Urinary bladder (tissue), 4 donors: ENCODE results near the gene VSIR. TPM values are rescaled to one million over a fixed set of nuclear protein-coding genes. Genes with fewer than 3 reads are reported as not detected.

Experiments
- DNase-seq: peaks from one replicate; pipeline ENCODE4 v3.0.0-alpha.2; 2015; ENCODE audit errors: extremely low spot score
- H3K27ac ChIP-seq: one replicate; pipeline ENCODE4 v1.5.1; 2013; ENCODE audit warnings: low read depth, mild to moderate bottlenecking, moderate library complexity
- H3K36me3 ChIP-seq: one replicate; pipeline ENCODE4 v1.6.1; 2013; ENCODE audit warnings: mild to moderate bottlenecking, moderate library complexity; ENCODE audit not compliant: insufficient read depth
- H3K4me1 ChIP-seq: one replicate; pipeline ENCODE4 v1.6.1; 2013; ENCODE audit warnings: mild to moderate bottlenecking, moderate library complexity; ENCODE audit not compliant: insufficient read depth
- H3K4me3 ChIP-seq: one replicate; pipeline ENCODE4 v1.5.1; 2013; ENCODE audit warnings: low read depth, low read length
- WGBS: extraction: QIAGEN DNeasy Blood & Tissue Kit; methylation state at CpG from one replicate; pipeline ENCODE4 v1.1.7; 2013; 5-methylcytosine and 5-hydroxymethylcytosine counted together
- polyA plus RNA-seq: library from polyadenylated mRNA; stranded (reverse); fragments of 200-250 nt; gene quantifications from one replicate; pipeline ENCODE4 v1.2.3, GENCODE V29; 2013
- total RNA-seq: library from RNA; depleted of rRNA; stranded (reverse); fragments of >200 nt; gene quantifications from one replicate; pipeline ENCODE4 v1.2.3, GENCODE V29; 2014
- donor health status: healthy with polysubstance abuse.
- donor health status: healthy.

Gene VSIR
- total and polyA plus RNA-seq, 2 donors = 24.9 to 59.6 TPM

DNA sequence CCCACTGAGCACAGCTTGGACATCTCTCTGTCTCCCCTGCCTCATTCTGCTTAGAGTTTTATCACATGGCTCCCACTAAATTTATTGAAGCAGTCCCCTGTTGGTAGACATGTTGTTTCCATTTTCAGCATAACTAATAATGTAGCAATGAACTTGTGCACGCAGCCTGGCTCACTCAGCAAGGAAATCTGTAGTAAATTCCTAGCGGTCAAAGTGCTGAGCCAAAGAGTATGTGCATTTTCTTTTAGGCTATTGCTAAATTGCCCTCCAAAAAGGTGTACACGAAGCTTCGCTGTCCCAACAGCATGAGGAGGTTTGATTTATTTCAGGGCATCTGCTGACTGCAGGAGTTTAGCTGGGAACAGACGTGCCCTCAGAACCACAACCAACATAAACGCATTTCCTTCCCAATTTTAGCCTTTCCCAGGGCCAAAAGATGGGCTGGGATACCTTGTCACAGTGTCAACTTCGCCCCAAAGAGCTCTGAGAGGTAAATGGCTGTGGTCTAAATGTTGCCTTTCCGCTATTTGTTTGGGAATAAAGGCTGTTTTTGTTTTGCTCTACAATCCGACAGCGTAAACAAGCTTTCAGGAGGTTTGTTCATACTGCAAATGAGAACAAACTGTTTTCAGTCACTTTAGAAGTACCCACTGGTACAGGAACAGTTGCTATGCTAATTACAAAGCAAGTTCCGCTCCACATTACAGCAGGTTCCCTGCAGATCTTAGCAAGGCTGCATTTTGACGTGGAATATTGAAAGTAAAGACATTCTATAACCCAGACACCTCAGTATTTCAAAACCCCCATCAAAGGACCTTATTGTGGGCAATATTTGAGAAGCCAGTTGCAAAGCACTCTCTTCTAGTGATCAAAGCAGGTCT is 16.8 kb downstream of the VSIR start:
- Histone ChIP-seq H3K4me1 (peaks cover 1% of the 10 kb centered on the region), H3K36me3 (no peaks in the 10 kb centered on the region), H3K4me3 (no peak overlapping the region), H3K27ac (peak overlapping the region; percentile 63)
- 66% methylated on average over 12 of the region's 12 CpGs for WGBS
- DNase-seq = no peak

DNA sequence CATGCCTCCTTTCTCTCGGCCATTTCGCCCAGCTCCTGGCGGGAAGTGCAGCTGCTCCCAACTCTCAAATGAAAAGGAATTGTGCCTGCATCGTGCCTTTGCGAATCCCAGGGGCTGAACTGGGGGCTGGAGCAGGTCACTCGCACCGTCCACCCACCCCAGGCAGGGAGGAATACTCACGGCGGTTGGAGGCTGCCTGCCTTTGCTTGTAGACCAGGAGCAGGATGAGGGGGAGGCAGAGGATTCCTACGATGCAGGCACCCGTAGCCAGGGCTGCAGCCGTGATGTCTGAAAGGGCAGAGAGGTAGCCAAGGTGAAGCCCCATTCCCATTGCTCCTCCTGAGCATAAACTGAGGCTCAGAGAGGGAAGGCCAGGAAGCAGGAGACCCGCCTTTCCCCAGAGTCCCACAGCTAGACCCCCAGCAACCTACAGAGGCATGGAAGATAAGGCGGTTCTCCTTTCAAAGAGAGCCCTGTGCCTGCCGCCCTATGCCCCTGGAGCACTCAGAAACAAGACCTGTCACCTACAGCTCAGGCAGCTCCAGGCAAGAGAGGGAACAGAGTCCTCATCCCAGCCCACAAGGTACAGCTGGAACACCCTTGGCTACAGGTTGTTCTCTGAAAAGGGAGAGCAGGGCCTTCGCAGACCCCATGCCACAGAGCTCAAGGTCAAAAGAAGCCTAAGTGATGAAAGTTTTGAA is 18.0 kb downstream of the VSIR start:
- H3K4me3 ChIP-seq = no peak overlapping the region
- peaks cover under 1% of the 10 kb centered on the region for H3K4me1 ChIP-seq
- H3K27ac ChIP-seq = peak overlapping the region; percentile 24
- no peaks in the 10 kb centered on the region for H3K36me3 ChIP-seq
- WGBS = 93% methylated on average over 16 of the region's 16 CpGs
- DNase-seq = no peak

DNA sequence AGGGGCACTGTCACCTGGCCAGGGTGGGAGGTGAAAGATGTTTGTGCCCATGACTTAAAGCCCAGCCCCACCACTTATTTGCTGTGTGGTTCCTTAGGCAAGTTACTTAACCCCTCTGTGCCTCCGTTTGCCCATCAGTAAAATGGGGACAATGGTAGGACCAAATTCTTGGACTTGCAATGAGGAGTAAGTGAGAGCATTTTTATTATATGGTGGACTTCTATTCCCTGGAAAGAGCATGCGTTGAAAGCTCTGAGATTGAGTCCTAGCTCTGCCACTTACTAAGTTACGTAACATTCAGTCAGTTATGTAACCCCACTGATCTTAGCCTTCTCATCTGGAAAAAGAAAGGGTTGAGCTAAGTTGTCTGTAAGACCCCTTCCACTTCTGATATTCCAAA is 18.8 kb downstream of the VSIR start:
- WGBS = 92% methylated on average over 3 of the region's 3 CpGs
- Histone ChIP-seq H3K36me3 (no peaks in the 10 kb centered on the region), H3K4me1 (no peaks in the 10 kb centered on the region), H3K27ac (no peak overlapping the region), H3K4me3 (no peak overlapping the region)
- DNase-seq = no peak

DNA sequence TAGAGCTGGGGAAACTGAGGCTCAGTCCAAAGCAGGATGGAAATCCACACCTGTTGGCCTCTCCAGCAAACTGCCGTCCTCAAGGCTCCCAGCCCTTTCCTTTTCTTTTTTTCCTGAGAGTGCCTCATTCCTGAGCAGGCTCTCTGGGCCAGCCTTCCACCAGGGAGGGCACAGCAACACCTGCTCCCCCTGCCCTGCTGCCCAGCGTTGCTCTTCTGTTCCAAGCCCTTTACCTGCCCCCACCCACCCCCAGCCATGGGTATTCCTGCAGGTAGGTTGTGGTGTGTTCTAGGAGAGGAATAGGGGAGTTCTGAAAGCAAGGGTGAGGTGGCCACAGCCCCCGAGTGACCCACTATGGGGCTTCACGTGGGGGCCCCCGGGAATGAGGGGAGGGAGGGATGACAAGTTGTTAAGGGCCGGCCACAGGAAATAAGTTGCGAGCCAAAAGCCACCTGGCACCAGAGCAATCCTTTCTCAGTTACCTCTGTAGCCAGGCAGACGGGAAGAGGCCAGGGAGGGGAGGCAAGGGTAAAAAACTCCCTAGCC is 19.3 kb downstream of the VSIR start:
- no peak for DNase-seq
- no peak overlapping the region for H3K4me3 ChIP-seq
- H3K4me1 ChIP-seq = no peaks in the 10 kb centered on the region
- WGBS = 61% methylated on average over 8 of the region's 8 CpGs
- H3K36me3 ChIP-seq = no peaks in the 10 kb centered on the region
- H3K27ac ChIP-seq = no peak overlapping the region

DNA sequence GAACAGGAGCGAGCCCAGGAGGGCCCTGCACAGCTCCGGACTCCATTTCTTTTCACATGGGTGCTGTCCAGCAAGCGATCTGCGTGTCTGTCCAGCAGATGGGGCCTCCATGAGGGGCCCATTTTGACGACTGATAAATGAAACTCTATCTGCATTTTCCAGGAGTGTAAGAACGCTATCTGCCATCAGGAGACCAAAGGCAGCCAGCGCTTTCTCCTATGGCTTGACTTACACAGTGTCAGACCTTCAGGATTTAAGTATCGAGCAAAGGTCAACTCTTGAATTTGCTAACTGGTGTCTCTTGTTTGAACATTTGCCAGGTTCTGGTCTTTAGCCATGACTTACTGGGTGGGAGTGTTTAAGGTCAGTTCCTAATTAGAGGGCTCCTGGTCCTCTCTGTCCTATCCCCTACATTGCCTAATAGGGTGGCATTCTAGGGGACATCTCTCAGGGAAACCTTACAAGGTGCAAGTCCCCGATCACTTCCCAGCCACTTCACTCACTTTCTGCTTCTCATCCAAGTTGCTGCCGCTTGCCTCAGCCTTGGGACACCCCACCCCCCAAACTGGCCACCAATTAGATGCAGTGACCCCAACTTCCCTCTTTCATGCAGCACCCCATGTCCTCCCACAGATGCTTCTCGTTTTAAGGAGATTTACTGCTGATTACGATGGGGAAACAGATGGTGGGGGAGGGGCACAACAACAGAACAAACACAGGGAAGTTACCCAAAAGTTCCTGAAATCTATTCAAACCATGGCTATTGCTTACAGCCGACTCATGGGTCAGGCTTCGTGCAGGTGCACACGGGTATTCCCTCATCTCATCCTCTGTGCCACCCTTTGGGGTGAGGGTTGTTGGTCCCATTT is 20.0 kb downstream of the VSIR start:
- H3K36me3 ChIP-seq = no peaks in the 10 kb centered on the region
- no peak overlapping the region for H3K4me3 ChIP-seq
- H3K27ac ChIP-seq = no peak overlapping the region
- 77% methylated on average over 15 of the region's 15 CpGs for WGBS
- no peaks in the 10 kb centered on the region for H3K4me1 ChIP-seq
- no peak for DNase-seq

DNA sequence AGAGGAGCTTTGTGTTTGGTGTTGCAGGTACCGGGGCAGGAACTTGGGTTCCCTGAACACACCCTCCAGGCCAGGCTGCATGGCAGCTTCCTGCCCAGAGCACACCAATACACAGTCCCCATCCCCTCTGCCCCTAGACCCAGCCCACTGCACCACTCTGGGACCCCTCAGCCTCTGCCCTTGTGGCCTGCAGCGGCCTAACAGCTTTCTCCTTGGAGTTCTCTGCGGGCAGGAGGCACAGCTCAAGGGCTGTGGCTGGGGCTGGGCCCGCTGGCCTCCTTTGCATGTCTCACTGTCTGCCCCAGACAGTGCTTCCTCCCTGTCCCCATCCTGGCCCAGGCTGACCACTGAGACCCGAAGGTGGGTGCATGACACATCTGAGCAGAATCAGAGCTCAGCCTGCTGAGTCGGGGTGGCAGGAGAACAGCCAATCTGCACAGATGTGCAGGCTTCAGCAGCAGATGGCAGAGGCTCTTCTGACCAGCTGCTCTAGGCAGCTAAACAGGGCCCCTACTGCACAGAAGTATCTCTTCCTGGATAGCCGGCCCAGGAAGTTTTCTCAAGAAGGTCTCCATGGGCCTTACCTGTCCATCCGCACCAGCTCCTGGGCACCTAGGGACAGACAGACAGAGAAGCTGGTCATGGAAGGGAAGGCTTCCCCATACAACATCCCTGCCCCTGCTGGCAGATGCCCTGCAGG is 20.8 kb downstream of the VSIR start:
- Histone ChIP-seq H3K27ac (no peak overlapping the region), H3K4me3 (no peak overlapping the region), H3K4me1 (no peaks in the 10 kb centered on the region), H3K36me3 (no peaks in the 10 kb centered on the region)
- 79% methylated on average over 8 of the region's 8 CpGs for WGBS
- DNase-seq = no peak

DNA sequence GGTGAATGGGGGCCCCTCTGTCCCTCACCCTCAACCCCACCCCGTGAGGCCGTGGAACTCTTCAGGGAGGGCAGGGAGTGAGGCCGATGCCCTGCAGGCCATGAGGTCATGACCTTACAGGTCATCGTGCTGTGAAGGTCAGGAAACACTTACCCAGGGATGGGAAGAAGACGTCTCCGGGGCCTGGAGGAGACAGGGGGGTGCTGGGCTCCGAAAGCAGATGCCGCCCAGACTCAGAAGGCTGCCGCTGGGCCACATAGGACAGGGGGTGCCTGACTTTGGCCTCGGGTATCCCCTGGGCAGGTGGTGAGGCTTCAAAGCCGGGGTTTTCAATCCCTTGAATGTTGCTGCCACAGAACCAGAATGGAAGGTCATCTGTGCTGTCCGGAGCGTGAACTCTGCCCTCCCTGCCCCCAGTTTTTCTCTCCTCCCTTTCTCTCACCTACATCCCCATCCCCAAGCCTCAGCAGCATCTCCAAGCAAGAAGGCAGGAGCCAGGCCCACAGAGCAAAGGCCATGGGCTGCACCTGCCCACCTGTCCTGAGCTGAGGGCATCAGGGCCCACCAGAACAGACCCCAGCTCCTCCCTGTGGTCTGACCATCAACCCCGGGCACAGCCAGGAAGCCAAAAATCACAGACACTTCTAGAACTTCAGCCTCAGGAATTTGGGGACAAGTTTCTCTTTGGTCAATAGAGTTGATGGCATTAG is 21.6 kb downstream of the VSIR start:
- Histone ChIP-seq H3K4me1 (peaks cover 2% of the 10 kb centered on the region), H3K27ac (no peak overlapping the region), H3K36me3 (no peaks in the 10 kb centered on the region), H3K4me3 (no peak overlapping the region)
- no peak for DNase-seq
- WGBS = 82% methylated on average over 14 of the region's 14 CpGs

DNA sequence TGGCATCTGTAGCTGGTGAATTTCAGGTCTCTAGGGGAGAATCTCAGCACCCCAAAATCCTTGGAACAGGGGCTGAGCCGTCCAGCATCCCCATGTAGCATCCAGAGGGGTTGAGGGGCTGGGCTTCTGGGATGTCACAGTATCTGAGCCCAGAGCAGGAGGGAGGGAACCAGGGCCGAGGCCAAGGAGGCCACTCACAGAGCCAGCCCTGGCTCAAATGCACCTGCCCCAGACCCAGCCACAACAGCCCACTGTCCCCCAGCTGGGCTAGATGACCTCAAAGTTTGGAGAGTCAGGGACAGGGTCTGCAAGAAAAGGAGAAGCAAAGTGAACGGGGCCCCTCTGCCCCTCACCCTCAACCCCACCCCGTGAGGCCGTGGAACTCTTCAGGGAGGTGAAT is 22.3 kb downstream of the VSIR start:
- no peak overlapping the region for H3K27ac ChIP-seq
- 83% methylated on average over 5 of the region's 5 CpGs for WGBS
- peaks cover 2% of the 10 kb centered on the region for H3K4me1 ChIP-seq

DNA sequence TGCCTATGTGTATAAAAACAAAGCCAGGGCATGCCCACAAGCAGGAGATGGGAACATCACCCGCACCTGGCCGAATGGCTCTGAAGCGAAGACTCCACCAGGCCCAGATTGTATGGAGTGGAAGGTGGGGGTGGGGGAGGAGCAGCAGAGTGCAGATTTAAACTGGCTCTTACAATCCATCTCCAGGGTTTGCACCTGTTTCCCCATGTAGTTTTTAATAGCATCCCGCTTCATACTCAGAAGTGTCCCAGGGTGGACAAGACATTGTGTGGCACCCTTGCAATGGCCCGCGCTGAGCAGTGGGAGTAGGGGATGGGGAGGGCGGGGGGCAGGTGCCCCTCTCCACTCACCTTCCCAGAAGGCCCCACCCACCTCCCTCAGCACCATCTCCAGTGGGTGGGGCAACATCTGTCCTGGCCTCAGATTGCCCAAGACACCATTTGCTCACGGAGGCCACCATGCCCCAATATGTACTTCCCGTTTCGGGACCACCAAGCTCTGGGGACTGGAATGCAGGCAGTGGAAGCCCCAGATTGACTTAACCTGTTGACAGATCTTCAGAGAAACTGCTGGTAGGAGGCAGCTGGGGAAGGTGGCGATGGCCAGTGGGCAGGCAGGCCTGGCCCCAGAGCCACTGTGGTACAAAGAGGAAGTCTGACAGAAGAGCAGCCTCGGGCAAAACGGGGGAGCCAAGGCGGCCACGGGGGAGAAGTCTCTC is 23.0 kb downstream of the VSIR start:
- DNase-seq = no peak
- H3K4me3 ChIP-seq = no peak overlapping the region
- WGBS = 87% methylated on average over 15 of the region's 15 CpGs
- no peaks in the 10 kb centered on the region for H3K36me3 ChIP-seq
- H3K4me1 ChIP-seq = peaks cover 2% of the 10 kb centered on the region
- H3K27ac ChIP-seq = no peak overlapping the region

More for the DNA sequence above, 22.3 kb downstream of the VSIR start:
- no peak for DNase-seq
- Histone ChIP-seq H3K4me3 (no peak overlapping the region), H3K36me3 (no peaks in the 10 kb centered on the region)

DNA sequence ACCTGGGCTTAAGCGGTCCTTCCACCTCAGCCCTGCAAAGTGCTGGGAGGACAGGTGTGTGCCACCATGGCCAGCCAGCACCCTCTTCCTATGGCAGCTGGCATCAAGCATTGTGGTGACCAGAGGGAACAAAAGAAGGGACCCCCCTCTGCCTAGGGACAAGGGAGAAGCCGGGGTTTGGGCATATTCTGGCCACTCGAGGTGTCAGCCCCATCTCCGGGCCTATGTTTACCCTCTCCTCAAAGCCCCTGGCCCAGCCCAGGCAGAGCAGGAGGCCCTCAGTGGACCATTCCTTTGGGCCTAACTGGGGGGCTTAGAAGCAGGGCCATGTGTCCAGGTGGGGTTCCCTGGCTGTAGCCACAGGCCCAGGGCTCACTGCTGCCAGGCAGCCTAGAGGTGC is 23.9 kb downstream of the VSIR start:
- H3K4me3 ChIP-seq = no peak overlapping the region
- no peaks in the 10 kb centered on the region for H3K36me3 ChIP-seq
- WGBS = 86% methylated on average over 4 of the region's 4 CpGs
- peak overlapping the region; percentile 57 for H3K27ac ChIP-seq
- peaks cover 2% of the 10 kb centered on the region for H3K4me1 ChIP-seq
- DNase-seq = no peak

DNA sequence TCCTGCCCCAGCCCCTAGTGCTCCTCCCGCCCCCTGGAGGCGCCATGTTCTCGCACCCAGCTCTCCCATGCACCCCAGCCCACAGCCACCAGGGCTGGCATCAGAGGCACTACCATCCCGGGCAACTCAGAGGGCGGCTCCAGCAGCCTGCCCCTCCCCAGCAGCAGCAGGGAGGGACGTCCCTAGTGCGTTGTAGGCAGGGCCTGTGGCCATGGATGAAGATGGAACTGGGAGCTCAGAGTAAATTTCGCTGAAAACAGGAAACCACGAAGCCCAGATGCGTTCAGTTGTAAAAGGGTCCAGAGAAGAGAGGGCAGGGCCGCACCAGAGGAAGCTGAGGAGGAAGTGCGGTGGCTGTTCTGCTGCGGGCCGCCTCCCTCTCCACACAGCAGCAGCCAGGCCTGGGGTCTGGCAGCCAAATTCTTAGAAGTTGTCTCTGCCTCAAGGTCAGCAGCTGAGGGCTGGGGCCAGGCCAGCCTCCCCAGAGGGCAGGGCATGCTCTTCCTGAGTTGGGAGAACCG is 24.6 kb downstream of the VSIR start:
- Histone ChIP-seq H3K27ac (no peak overlapping the region), H3K4me1 (peaks cover 2% of the 10 kb centered on the region)
- 42% methylated on average over 15 of the region's 15 CpGs for WGBS

More for the DNA sequence above, 24.6 kb downstream of the VSIR start:
- H3K4me3 ChIP-seq = no peak overlapping the region
- no peak for DNase-seq
- H3K36me3 ChIP-seq = no peaks in the 10 kb centered on the region
